HepG2 (cell line): ENCODE results near the gene VAMP8. TPM values are rescaled to one million over a fixed set of nuclear protein-coding genes. Genes with fewer than 3 reads are reported as not detected.
A peak's percentile ranks its signal among the peaks of the same experiment; 100 is the strongest.

ENCODE experiments used
- ARID5B ChIP-seq: IDR thresholded peaks from 2 replicates; pipeline ENCODE4 v1.4.0; 2020; ENCODE audit warnings: mild to moderate bottlenecking, missing genetic modification reagents
- CTCF ChIP-seq: sonication (generic); formaldehyde crosslinking; IDR thresholded peaks from 2 replicates; pipeline ENCODE4 v1.5.0; 2020; ENCODE audit warnings: mild to moderate bottlenecking, missing genetic modification reagents, moderate library complexity
- FLYWCH1 ChIP-seq: sonication (generic); formaldehyde crosslinking; IDR thresholded peaks from 2 replicates; pipeline ENCODE4 v1.8.1; 2023; ENCODE audit warnings: mild to moderate bottlenecking, missing genetic modification reagents
- HBP1 ChIP-seq: IDR thresholded peaks from 2 replicates; pipeline ENCODE4 v1.6.1; 2016; ENCODE audit warnings: low read depth, control low read depth
- PBX2 ChIP-seq: IDR thresholded peaks from 2 replicates; pipeline ENCODE4 v1.6.1; 2016; ENCODE audit warnings: control low read depth
- TEAD3 ChIP-seq: optimal IDR thresholded peaks from 2 replicates; pipeline ENCODE3; 2016; ENCODE audit warnings: borderline replicate concordance
- ZBTB2 ChIP-seq: sonication (generic); formaldehyde crosslinking; IDR thresholded peaks from 2 replicates; pipeline ENCODE4 v1.8.0; 2022; ENCODE audit warnings: low read depth, missing genetic modification reagents
- ZEB1 ChIP-seq: IDR thresholded peaks from 2 replicates; pipeline ENCODE4 v1.6.1; 2012; ENCODE audit warnings: mild to moderate bottlenecking, low read depth, inconsistent platforms; ENCODE audit not compliant: insufficient replicate concordance
- ZNF441 ChIP-seq: sonication (generic); formaldehyde crosslinking; IDR thresholded peaks from 2 replicates; pipeline ENCODE4 v1.7.0; 2021; ENCODE audit warnings: missing genetic modification reagents, borderline replicate concordance
- ZNF556 ChIP-seq: sonication (generic); formaldehyde crosslinking; IDR thresholded peaks from 2 replicates; pipeline ENCODE4 v1.4.0; 2020; ENCODE audit warnings: mild to moderate bottlenecking, missing genetic modification reagents, borderline replicate concordance
- ZNF646 ChIP-seq: sonication (generic); formaldehyde crosslinking; IDR thresholded peaks from 2 replicates; pipeline ENCODE4 v1.9.0; 2021; ENCODE audit warnings: mild to moderate bottlenecking, missing genetic modification reagents
- ZSCAN12 ChIP-seq: sonication (generic); formaldehyde crosslinking; IDR thresholded peaks from 2 replicates; pipeline ENCODE4 v1.9.0; 2021; ENCODE audit warnings: mild to moderate bottlenecking, missing genetic modification reagents
- polyA plus RNA-seq, 8 experiments: library from polyadenylated mRNA; depleted of rRNA in 3 of 8; stranded (reverse) in 7 of 8; unstranded in 1 of 8; fragments of >200 nt; fragmentation: Illumina TruSeq in 4 of 8; extraction: Trizol in 4 of 8; gene quantifications; 2 replicates each; pipeline versions ENCODE4 v1.2.1 to v1.2.3, GENCODE V29; 2011 to 2016; ENCODE audit warnings: low read depth in 4 of 8, missing spikeins in 1 of 8, mixed read lengths in 1 of 8; ENCODE audit not compliant: insufficient read depth in 1 of 8
- total RNA-seq, 5 experiments: library from RNA; depleted of rRNA; stranded (reverse); fragments of >200 nt; fragmentation: Illumina TruSeq; extraction: Trizol; gene quantifications; 2 replicates each; pipeline ENCODE4 v1.2.3, GENCODE V29; 2016; ENCODE audit warnings: low read depth in 1 of 5

Gene VAMP8
- total and polyA plus RNA-seq, 2 of the 13 experiments (the other 11 are each of a cell fraction or from before 2014, with no cell fraction given), result 83.3 to 157 TPM

GRCh38 chr2:85621338-85621737, 44.0 kb downstream of the VAMP8 start (continued):
- TF ChIP-seq CTCF (no peak), PBX2 (0 out of 2 replicates have a peak, but pooled peaks have one; percentile 22), ZNF646 (no peak), ZEB1 (no peak), ZBTB2 (no peak), ZSCAN12 (CRISPR knock-in tag) (no peak), TEAD3 (CRISPR knock-in tag) (peak; percentile 10), ZNF556 (0 out of 2 replicates have a peak, but pooled peaks have one; percentile 26), ZNF441 (CRISPR knock-in tag) (0 out of 2 replicates have a peak, but pooled peaks have one; percentile 31), HBP1 (CRISPR knock-in tag) (no peak), ARID5B (CRISPR knock-in tag) (peak; percentile 49; the same call in 1 of the 2 replicates), FLYWCH1 (CRISPR knock-in tag) (no peak)
